Bronchial epithelial cell (primary cell): ENCODE results near the gene DOK1. TPM values are rescaled to one million over a fixed set of nuclear protein-coding genes. Genes with fewer than 3 reads are reported as not detected.

Experiments used
- DNase-seq: peaks from one replicate; pipeline ENCODE4 v3.0.0-alpha.2; 2010; ENCODE audit warnings: low read depth
- FAIRE-seq: peaks from 2 replicates; lab custom pipeline; 2011; peaks lifted over from hg19 to GRCh38; lab: Jason Lieb, UNC
- H3K27me3 ChIP-seq: 2 replicates; pipeline ENCODE4 v1.5.1; 2011; ENCODE audit warnings: low read length; ENCODE audit not compliant: control insufficient read depth, insufficient read depth
- H3K36me3 ChIP-seq: 2 replicates; pipeline ENCODE4 v1.5.1; 2011; ENCODE audit warnings: low read length; ENCODE audit not compliant: control insufficient read depth, insufficient read depth
- H3K4me3 ChIP-seq: 2 replicates; pipeline ENCODE4 v1.5.1; 2011; ENCODE audit warnings: mild to moderate bottlenecking, low read depth, low read length, control low read depth
- total RNA-seq: library from RNA; depleted of rRNA; stranded (reverse); fragments of >200 nt; gene quantifications from 2 replicates; pipeline ENCODE4 v1.2.1, GENCODE V29; 2014
- TF ChIP-seq, protein P1 (sequence below): IDR thresholded peaks from 2 replicates; pipeline ENCODE4 v1.5.1; 2011; ENCODE audit warnings: mild to moderate bottlenecking, moderate library complexity, low read length, control low read depth, inconsistent platforms; ENCODE audit not compliant: insufficient read depth, severe bottlenecking

DOK1 gene
- total RNA-seq, 1 donor from 2014 or later, result 1.1 TPM

DNA sequence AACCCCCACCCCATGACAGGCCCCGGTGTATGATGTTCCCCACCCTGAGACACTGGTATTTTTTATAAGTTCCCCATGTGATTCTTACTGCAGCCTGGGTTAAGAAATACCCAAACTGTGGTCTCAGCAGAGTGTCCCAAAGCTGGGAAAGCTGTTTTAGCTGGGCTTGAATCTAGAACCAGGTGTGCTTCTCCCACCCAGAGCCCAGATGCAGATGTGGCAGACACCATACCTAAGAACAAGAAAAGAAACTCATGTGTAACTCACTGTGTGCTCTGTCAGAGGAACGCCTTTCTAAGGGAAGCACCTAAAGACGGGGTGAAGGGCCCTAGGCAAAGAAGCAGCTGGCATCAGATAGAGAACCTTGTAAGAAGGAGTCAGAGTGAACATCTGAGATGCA lies 23.9 kb downstream of the DOK1 start:
- H3K36me3 ChIP-seq, result no peaks in the 10 kb centered on the region
- DNase-seq, result no peak
- H3K27me3 ChIP-seq, result no peaks in the 10 kb centered on the region
- TF ChIP-seq, protein P1, sequence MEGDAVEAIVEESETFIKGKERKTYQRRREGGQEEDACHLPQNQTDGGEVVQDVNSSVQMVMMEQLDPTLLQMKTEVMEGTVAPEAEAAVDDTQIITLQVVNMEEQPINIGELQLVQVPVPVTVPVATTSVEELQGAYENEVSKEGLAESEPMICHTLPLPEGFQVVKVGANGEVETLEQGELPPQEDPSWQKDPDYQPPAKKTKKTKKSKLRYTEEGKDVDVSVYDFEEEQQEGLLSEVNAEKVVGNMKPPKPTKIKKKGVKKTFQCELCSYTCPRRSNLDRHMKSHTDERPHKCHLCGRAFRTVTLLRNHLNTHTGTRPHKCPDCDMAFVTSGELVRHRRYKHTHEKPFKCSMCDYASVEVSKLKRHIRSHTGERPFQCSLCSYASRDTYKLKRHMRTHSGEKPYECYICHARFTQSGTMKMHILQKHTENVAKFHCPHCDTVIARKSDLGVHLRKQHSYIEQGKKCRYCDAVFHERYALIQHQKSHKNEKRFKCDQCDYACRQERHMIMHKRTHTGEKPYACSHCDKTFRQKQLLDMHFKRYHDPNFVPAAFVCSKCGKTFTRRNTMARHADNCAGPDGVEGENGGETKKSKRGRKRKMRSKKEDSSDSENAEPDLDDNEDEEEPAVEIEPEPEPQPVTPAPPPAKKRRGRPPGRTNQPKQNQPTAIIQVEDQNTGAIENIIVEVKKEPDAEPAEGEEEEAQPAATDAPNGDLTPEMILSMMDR, result no peak
- H3K4me3 ChIP-seq, result no peak overlapping the region
- no peak for FAIRE-seq

DNA sequence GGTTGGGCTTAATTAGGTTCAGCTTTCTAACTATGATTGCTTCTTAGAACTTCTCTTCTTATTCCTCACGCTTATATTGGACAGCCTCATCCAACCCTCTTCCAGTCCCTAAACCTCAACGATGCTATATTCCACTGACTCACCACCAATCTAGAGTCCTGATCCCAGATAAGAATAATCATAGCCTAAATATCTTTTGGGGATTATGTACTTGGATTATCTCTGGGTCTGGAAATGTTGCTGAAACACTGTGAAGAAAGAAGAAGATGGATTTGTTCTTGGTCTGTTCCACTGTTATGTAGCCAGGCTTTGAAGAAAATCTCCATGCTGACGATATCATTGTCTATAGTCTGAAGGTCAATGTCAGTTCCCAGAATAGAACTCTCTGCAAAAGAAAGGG lies 26.9 kb downstream of the DOK1 start:
- H3K27me3 ChIP-seq, result no peaks in the 10 kb centered on the region
- FAIRE-seq (no peak), DNase-seq (no peak)
- TF ChIP-seq, protein P1, result no peak
- no peaks in the 10 kb centered on the region for H3K36me3 ChIP-seq
- no peak overlapping the region for H3K4me3 ChIP-seq

DNA sequence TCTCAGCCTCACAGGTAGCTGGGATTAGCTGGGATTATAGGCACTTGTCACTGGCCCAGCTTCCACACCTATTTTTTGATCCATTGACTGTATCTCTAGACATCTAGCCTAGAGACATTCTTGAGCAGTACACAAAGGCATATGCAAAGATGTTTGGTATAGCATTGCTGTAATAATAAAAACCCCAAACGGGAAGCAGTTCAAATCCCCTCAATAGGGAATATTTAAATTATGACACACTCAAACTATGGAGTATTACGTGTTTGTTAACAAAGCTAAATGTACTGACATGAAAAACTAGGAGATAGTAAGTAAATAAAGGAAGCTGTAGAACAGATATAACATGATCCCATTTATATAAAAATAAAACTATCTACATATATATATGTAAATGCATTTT lies 27.7 kb downstream of the DOK1 start:
- H3K4me3 ChIP-seq, result no peak overlapping the region
- H3K27me3 ChIP-seq, result no peaks in the 10 kb centered on the region
- DNase-seq (no peak), FAIRE-seq (no peak)
- TF ChIP-seq, protein P1, result no peak
- no peaks in the 10 kb centered on the region for H3K36me3 ChIP-seq

DNA sequence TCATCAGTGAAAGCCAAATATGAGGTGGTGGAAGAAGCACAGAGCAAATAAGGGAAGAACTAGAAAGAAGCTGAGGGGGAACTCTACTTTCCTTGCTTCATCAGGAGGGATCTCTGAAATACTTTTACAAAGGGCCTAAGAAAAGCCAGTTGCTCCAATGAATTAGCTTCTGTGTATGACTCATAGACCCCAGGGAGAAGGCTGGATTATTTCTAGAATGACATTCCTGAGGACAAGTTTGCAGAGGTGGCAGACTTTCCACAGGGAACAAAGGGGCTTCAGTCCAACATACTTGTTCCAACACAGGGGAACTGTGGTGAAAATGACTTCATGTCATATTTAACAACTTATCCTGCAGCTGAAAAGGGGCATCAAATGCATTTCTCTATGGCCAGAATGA lies 29.0 kb downstream of the DOK1 start:
- Histone ChIP-seq H3K27me3 (no peaks in the 10 kb centered on the region), H3K4me3 (no peak overlapping the region), H3K36me3 (no peaks in the 10 kb centered on the region)
- DNase-seq (peak; percentile 41), FAIRE-seq (no peak)
- TF ChIP-seq, protein P1, result no peak

DNA sequence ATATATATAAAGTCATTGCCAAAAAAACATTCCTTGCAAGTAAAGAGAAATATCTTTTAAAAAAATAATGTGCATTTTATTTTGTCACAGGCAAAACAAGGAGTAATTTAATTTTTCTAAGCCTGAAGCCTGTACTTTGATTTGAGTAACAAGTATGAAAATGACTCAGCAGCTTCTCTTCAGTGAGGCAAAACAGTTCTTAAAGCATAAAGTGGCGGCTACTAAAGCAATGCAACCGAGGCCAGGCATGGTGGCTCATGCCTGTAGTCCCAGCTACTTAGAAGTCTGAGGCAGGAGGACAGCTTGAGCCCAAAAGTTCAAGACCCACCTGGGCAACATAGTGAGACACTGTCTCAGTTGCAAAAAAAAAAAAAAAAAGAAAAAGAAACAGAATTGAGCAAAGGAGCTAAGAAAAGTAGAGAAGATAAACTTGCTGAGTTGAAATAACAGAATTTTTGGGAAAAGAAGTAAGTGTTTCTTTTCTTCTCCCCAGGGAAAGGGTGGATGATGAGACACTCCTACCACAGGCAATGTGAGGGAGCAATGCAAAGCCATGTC lies 29.6 kb downstream of the DOK1 start:
- TF ChIP-seq, protein P1, result no peak
- H3K27me3 ChIP-seq, result peaks cover under 1% of the 10 kb centered on the region
- no peaks in the 10 kb centered on the region for H3K36me3 ChIP-seq
- DNase-seq (no peak), FAIRE-seq (no peak)
- no peak overlapping the region for H3K4me3 ChIP-seq
